HG03064 (cell line): ENCODE data around the gene MAD1L1.

ENCODE experiments used
- ATAC-seq: cut with Tn5 transposase; IDR thresholded peaks from one replicate; pipeline ENCODE4 v1.9.1; 2021; ENCODE audit warnings: low read depth; ENCODE audit not compliant: unreplicated experiment

The MAD1L1 gene

GRCh38 chr7:2122651-2123050 is 110.1 kb downstream of the MAD1L1 start:
- ATAC-seq, result no peak

GRCh38 chr7:2120841-2121830 is 111.6 kb downstream of the MAD1L1 start:
- ATAC-seq, result no peak

GRCh38 chr7:2120251-2120660 is 112.5 kb downstream of the MAD1L1 start:
- ATAC-seq, result no peak

- ATAC-seq, result no peak
These were observed 114.0 kb downstream of the MAD1L1 start for GRCh38 chr7:2118630-2119190.

GRCh38 chr7:2118056-2118455 is 114.7 kb downstream of the MAD1L1 start:
- no peak for ATAC-seq

- ATAC-seq, result no peak
These were observed 115.1 kb downstream of the MAD1L1 start for GRCh38 chr7:2117646-2118045.

GRCh38 chr7:2116989-2117591 is 115.7 kb downstream of the MAD1L1 start:
- ATAC-seq, result no peak

- ATAC-seq, result no peak
These were observed 116.3 kb downstream of the MAD1L1 start for GRCh38 chr7:2116448-2116810.

- ATAC-seq, result no peak
These were observed 116.8 kb downstream of the MAD1L1 start for GRCh38 chr7:2115760-2116447.

- no peak for ATAC-seq
These were observed 117.6 kb downstream of the MAD1L1 start for GRCh38 chr7:2114926-2115759.

GRCh38 chr7:2114052-2114451 is 118.7 kb downstream of the MAD1L1 start:
- no peak for ATAC-seq

- no peak for ATAC-seq
These were observed 120.2 kb downstream of the MAD1L1 start for GRCh38 chr7:2112261-2113198.

GRCh38 chr7:2111568-2111967 is 121.2 kb downstream of the MAD1L1 start:
- no peak for ATAC-seq

- ATAC-seq, result no peak
These were observed 121.9 kb downstream of the MAD1L1 start for GRCh38 chr7:2110610-2111396.

GRCh38 chr7:2109936-2110609 is 122.7 kb downstream of the MAD1L1 start:
- ATAC-seq, result no peak

- ATAC-seq, result no peak
These were observed 123.4 kb downstream of the MAD1L1 start for GRCh38 chr7:2109251-2109872.

GRCh38 chr7:2108501-2109250 is 124.1 kb downstream of the MAD1L1 start:
- ATAC-seq, result no peak
